KOPT-K1 (cell line): ENCODE results near the gene PLXNA1.

Experiments
- H3K27ac ChIP-seq: fragments of 200-600 bp; sonication (generic); 2 replicates; pipeline ENCODE4 v1.5.1; 2016; ENCODE audit warnings: antibody characterized with exemption, mild to moderate bottlenecking, low read depth, low read length; ENCODE audit not compliant: poor library complexity, severe bottlenecking
- H3K36me3 ChIP-seq: fragments of 200-600 bp; sonication (generic); 2 replicates; pipeline ENCODE4 v1.5.1; 2017; ENCODE audit warnings: antibody characterized with exemption, mild to moderate bottlenecking, low read length, moderate library complexity; ENCODE audit not compliant: insufficient read depth
- H3K9me3 ChIP-seq: fragments of 200-600 bp; sonication (generic); 2 replicates; pipeline ENCODE4 v1.5.1; 2017; ENCODE audit warnings: antibody characterized with exemption, low read length, mild to moderate bottlenecking; ENCODE audit not compliant: insufficient read depth, poor library complexity, severe bottlenecking

The PLXNA1 gene

GRCh38 chr3:126945891-126946290 lies 37.0 kb upstream of the PLXNA1 start:
- H3K36me3 ChIP-seq: no peaks in the 10 kb centered on the region
- no peak overlapping the region for H3K27ac ChIP-seq
- no peaks in the 10 kb centered on the region for H3K9me3 ChIP-seq

GRCh38 chr3:126946405-126946804 lies 36.5 kb upstream of the PLXNA1 start:
- Histone ChIP-seq H3K9me3 (no peaks in the 10 kb centered on the region), H3K36me3 (no peaks in the 10 kb centered on the region), H3K27ac (no peak overlapping the region)

GRCh38 chr3:126947429-126947828 lies 35.5 kb upstream of the PLXNA1 start:
- Histone ChIP-seq H3K27ac (no peak overlapping the region), H3K36me3 (no peaks in the 10 kb centered on the region), H3K9me3 (no peaks in the 10 kb centered on the region)

- Histone ChIP-seq H3K27ac (no peak overlapping the region), H3K9me3 (no peaks in the 10 kb centered on the region), H3K36me3 (no peaks in the 10 kb centered on the region)
These were observed 33.9 kb upstream of the PLXNA1 start for GRCh38 chr3:126948980-126949535.

GRCh38 chr3:126951561-126951960 lies 31.4 kb upstream of the PLXNA1 start:
- H3K36me3 ChIP-seq: no peaks in the 10 kb centered on the region
- H3K9me3 ChIP-seq: no peaks in the 10 kb centered on the region
- H3K27ac ChIP-seq: no peak overlapping the region

GRCh38 chr3:126952261-126952982 lies 30.5 kb upstream of the PLXNA1 start:
- Histone ChIP-seq H3K27ac (no peak overlapping the region), H3K9me3 (no peaks in the 10 kb centered on the region), H3K36me3 (no peaks in the 10 kb centered on the region)

- no peak overlapping the region for H3K27ac ChIP-seq
These were observed 29.8 kb upstream of the PLXNA1 start for GRCh38 chr3:126952983-126953660.

GRCh38 chr3:126954141-126954842 lies 28.6 kb upstream of the PLXNA1 start:
- H3K9me3 ChIP-seq: no peaks in the 10 kb centered on the region
- H3K36me3 ChIP-seq: no peaks in the 10 kb centered on the region
- H3K27ac ChIP-seq: no peak overlapping the region

More at GRCh38 chr3:126952983-126953660, 29.8 kb upstream of the PLXNA1 start:
- no peaks in the 10 kb centered on the region for H3K9me3 ChIP-seq
- H3K36me3 ChIP-seq: no peaks in the 10 kb centered on the region

- H3K36me3 ChIP-seq: no peaks in the 10 kb centered on the region
- H3K9me3 ChIP-seq: no peaks in the 10 kb centered on the region
- H3K27ac ChIP-seq: no peak overlapping the region
These were observed 27.7 kb upstream of the PLXNA1 start for GRCh38 chr3:126955004-126955790.

- Histone ChIP-seq H3K27ac (no peak overlapping the region), H3K9me3 (no peaks in the 10 kb centered on the region), H3K36me3 (no peaks in the 10 kb centered on the region)
These were observed 26.6 kb upstream of the PLXNA1 start for GRCh38 chr3:126956361-126956760.

GRCh38 chr3:126956866-126957650 lies 25.9 kb upstream of the PLXNA1 start:
- no peaks in the 10 kb centered on the region for H3K9me3 ChIP-seq
- H3K27ac ChIP-seq: no peak overlapping the region

GRCh38 chr3:126957776-126958637 lies 24.9 kb upstream of the PLXNA1 start:
- no peaks in the 10 kb centered on the region for H3K9me3 ChIP-seq
- no peak overlapping the region for H3K27ac ChIP-seq
- no peaks in the 10 kb centered on the region for H3K36me3 ChIP-seq

More at GRCh38 chr3:126956866-126957650, 25.9 kb upstream of the PLXNA1 start:
- H3K36me3 ChIP-seq: no peaks in the 10 kb centered on the region

- no peaks in the 10 kb centered on the region for H3K9me3 ChIP-seq
- no peak overlapping the region for H3K27ac ChIP-seq
- H3K36me3 ChIP-seq: no peaks in the 10 kb centered on the region
These were observed 24.3 kb upstream of the PLXNA1 start for GRCh38 chr3:126958638-126959085.
